GM18951 (cell line): ENCODE measurements around the gene CSF1.

ENCODE experiments used
- POLR2A ChIP-seq: IDR thresholded peaks from 4 replicates; pipeline ENCODE4 v1.6.1; 2011; ENCODE audit warnings: mild to moderate bottlenecking; ENCODE audit not compliant: insufficient read length, insufficient read depth; ENCODE audit errors: extremely low read depth
- in situ Hi-C: fragments of 300-500 bp; cut with MboI; formaldehyde crosslinking; loops from one replicate; pipeline ENCODE4 v1.12.0; 2022; ENCODE audit warnings: low sequenced_read_pairs, mixed read lengths, inconsistent platforms; ENCODE audit not compliant: unreplicated experiment

CSF1 gene

DNA sequence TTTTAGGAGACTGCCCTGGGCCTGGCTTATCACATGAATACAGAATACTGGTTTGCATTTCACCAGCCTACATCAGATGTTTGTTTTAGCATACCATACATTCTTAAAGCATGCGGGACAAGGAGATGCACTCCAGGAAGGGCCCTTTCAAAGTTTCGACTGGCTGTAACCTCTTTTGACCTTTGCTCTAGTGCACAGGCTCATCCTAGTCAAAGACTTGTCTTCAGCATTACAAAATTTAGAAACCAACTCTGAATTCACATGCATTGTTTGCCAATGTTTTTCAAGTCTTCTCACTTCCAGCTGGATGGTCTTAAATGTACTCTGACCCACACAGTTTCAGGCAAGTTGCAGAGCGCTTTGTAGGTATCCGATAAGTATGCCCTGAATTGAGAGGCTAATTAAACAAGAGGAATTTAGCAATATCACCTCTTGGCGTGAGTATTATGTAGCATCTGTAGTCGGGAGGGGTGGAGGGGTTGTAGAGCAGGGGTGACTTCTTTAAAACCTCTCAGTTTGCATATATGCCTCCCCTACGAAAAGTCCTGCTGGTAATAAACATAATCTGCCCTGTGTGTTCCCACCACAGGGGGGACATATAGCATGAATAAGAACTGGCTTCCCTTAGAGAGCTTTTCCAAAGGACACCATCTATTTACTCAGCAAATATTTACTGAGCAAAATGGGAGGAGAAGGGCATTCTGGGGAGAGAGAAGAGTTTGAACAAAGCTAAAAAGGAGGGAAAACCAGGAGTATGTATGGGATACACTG is 49.5 kb downstream of the CSF1 start:
- TF ChIP-seq POLR2A, result no peak
- in situ Hi-C loops, result no loop called here

DNA sequence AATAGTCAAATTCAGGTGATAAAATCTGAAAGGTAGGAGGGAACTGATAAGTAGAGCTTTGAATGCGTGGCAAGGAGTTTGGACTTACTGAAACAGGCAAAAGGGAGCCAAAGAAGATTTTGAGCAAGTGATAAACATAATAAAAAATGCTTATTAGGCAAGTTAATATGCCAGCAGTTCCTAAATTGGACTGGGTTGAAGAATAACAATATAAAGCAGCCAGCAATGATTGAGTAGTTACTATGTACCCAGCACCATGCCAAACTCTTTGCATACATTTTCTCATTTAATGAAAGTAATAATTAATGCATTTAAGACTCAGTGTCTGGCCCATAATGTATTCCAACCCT is 50.1 kb downstream of the CSF1 start:
- in situ Hi-C loops, result no loop called here
- TF ChIP-seq POLR2A, result no peak

DNA sequence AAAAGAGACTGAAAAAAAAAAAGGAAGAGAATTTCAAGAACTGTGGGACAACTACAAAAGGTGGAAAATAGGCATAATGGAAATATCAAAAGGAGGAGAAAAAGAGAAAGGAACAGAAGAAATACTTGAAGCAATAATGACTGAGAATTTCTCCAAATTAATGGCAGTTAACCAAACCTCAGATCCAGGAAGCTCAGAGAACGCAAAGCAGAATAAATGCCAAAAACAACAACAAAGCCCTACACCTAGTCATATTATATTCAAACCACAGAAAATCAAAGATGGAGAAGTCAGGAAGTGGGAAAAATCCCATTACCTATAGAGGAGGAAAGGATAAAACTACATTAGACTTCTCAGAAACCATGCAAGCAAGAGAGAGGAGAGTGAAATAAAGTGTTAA is 53.2 kb downstream of the CSF1 start:
- in situ Hi-C loops, result no loop called here
- no peak for TF ChIP-seq POLR2A

DNA sequence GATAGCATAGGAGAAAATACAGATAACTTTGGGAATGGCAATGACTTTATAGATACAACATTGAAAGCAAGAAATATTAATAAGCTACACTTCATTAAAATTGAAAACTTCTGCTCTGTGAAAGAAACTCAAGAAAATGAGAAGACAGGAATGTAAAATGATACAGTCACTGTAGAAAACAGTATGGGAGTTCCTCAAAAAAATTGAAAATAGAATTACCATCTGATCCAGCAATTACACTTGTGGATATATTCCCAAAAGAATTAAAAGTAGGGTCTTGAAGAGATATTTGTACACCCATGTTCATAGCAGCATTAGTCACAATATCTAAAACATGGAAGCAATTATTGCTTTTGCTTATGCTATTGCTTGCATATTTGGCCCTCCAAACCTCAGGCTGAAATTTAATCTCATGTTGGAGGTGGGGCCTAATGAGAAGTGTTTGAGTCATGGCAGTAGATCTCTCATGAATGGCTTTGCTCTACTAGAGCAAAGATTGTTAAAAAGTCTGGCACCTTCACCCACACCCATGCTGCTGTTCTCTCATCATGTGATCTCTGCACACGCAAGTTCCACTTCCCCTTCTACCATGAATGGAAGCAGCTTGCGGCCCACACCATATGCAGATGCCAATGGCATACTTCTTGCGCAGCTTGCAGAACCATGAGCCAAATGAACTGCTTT is 58.6 kb downstream of the CSF1 start:
- in situ Hi-C loops, result no loop called here
- TF ChIP-seq POLR2A, result no peak

DNA sequence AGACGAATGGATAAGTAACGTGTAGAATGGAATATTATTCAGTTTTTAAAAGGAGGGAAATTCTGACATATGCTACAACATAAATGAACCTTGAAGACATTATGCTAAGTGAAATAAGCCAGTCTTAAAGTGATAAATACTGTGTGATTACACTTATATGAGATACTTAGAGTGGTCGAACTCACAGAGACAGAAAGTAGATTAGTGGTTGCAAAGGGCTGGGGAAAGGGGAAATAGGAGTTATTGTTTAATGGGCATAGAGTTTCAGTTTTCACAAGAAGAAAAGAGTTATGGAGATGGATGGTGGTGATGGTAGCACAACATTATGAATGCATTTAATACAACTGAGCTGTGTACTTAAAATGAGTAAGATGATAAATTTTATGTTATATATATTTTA is 59.3 kb downstream of the CSF1 start:
- in situ Hi-C loops, result no loop called here
- TF ChIP-seq POLR2A, result no peak

DNA sequence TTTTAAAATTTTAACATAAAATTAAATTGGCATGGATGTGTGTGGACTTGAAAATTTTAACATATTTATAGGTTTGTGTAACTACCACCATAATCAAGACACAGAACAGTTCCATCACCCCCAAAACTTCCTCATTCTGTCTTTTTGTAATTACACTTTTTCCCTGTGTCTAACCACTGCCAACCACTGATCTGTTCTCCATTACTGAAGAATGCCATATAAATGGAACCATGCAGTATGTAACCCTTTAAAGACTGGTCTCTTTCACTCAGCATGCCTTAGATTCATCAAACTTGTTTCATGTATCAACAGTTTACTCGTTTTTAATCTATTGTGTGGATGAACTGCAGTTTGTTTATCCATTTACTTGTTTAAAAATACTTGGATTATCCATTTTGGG is 60.9 kb downstream of the CSF1 start:
- in situ Hi-C loops, result no loop called here
- no peak for TF ChIP-seq POLR2A

DNA sequence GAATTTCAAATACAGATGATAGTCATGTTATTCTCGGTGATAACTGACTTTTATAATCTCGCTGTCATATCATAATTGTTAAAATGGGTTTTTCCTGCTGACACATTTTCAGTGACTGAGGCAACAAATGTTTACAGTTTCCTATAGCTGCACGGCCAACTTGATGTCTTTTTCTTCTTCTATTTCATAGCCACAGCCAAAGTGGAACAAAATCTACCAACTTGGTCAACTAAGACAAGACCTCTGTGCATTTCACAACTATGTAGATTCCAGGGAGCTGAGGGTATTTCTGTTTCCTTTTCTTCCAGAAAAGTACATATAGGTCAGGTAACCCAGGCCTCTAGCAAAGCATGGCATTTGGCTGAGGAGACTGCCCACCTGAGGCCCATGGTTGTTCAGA is 63.5 kb downstream of the CSF1 start:
- in situ Hi-C loops, result no loop called here
- TF ChIP-seq POLR2A, result no peak

DNA sequence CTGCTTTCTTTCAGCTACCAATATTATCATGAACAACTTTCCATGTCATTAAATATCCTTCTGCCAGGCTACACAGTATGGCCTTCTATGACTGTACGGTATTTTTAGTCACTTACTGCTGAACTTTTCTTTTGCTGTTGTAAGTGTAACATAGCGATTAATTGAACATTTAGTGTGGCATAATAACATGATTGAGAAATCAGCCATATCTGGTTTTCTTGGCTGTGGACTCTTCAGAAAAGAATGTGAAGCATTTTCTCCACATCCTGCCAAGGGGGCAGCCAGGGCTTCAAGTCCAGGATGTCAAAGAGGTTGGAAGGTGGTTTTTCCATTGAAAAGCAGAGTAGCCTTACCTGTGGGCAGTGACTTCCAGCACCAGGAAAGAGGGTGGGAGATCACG is 65.1 kb downstream of the CSF1 start:
- no peak for TF ChIP-seq POLR2A
- in situ Hi-C loops, result no loop called here

DNA sequence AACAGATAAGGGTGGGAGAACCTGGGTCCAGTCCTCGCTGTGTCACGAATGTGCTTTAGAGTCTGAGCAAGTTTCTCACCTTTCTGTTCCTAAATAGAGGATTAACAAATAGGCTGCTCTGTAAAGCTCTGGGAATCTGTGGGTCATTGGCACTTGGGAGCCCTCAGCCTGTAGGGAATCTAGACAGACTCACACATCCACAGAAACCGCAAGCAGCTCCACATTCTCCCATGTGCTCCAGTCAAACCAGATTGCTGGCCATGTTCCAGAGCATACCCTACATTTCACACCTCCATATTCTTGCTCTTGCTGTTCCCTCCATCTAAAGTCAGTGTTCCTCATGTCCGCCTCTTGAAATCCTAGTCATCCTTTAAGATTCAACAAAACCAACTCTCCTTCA is 66.1 kb downstream of the CSF1 start:
- in situ Hi-C loops, result no loop called here

DNA sequence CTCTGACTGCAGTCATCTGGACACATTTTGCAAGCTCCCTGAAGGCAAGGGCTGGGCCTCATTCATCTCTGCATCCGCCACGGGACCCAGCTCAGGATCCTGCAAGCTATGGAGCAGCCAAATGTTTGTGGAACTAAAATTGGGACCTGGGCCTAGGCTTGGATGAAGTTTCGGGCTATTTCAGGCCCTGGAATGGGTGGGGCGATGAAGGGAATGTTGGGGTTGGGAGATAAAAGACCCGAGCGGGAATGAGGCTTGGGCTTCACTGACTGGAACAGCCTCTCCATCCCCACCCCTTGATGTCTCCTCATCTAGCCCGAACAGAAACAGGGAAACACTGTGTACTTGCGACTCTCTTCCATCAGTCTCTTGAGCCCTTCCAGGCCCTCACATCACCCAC is 66.6 kb downstream of the CSF1 start:
- in situ Hi-C loops, result no loop called here
- no peak for TF ChIP-seq POLR2A

More for the DNA sequence above, 66.1 kb downstream of the CSF1 start:
- no peak for TF ChIP-seq POLR2A

DNA sequence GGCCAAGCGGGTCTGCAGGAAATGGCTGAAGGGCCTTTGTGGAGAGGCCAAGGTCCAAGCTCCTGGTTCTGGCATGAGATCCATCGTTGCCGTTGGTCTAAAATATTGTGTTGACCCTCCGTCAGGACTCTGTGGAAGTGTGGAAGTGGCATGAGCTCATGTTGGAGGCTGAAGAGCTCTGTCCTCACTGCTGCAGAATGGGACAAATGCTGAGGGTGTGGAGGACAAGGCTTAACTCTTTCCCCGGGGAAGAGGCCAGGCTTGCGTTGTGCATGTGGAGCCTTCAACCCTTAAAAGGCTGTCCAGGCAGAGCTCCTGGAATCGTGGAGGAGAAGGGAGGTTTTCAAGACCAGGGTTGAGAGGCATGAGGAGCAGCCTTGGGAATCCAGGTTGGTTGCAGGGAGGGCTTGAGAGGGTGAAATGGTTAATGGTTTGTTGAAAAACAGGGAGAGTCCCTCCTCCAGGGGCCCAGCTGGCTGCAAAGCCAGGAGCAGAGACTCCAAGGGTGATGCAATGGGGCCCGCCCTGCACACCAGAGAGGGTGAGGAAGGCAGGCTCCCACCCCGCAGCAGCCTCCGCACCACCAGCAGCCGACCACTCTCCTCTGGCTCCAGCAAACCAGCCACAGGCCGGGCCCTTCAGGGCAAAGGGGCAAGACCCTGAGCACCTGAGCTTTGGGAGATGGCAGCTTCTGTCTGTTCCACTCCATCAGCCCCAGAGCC is 67.2 kb downstream of the CSF1 start:
- in situ Hi-C loops, result no loop called here
- TF ChIP-seq POLR2A, result no peak

DNA sequence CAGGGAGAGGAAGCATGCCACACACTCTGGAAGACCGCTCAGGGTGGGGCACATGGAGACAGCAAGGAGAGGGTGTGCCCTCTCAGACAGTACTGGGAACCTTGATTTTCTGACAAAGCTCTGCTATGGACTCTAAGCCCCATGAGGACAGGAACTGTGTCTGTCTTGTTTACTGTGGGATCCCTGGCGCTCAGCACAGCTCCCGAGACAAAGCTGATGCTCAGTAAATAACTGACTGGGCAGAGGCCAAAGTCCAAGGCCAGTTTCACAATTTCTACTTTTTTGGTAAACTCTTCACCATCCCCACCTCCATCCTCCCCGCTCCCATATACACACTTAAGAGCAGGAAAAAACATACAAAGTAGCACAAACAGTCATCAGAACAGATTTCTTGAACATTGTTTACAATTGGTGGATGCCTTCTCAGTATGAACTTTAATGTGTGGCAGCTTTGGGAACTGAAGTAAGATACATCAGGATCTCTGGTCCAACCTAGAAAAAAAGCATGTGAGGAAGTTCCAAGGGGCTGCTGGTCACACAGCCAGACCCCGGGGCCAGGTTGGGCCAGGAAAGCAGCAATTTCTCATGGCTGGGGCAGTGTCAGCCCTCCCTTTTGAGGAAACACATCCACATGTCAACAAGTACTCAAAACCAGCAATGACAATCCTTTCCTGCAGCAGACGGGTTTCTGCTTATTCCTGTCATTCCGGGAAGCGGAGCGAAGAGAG is 68.3 kb downstream of the CSF1 start:
- no peak for TF ChIP-seq POLR2A
- in situ Hi-C loops, result no loop called here

DNA sequence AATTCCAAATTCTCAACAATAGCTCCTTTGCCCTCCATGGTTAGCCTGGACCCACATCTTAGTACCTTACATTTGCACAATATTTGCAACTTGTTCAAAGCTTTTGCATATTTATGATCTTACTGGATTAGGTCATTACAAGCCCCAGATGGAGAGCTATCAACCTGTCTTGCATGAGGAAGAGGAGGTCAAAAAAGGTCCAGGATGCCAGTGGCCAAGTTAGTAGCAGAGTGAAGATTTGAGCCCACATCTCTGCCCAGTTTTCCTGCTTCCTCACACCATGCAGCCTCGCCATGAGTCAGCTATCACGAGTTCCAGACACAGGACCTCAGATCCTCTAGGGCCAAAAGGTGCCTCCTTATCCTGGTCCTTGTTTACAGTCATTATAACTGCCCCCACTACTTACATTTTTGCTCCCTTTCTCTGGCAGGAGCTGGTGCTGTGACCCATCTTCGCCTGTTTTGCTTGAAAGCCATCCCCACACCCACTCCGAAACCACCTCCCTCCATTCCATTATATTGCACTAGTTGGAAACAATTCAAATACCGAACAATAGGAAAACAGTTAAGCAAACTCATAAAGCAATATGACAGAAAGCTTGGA is 68.9 kb downstream of the CSF1 start:
- in situ Hi-C loops, result loop anchor here (5.0 to 10.0 kb wide), 3 partner anchors 187 to 435 kb away; partner anchors contain the start of genes GNAI3 and GSTM4
- TF ChIP-seq POLR2A, result no peak
